ENCODE results near the gene ROCK2.

DNA sequence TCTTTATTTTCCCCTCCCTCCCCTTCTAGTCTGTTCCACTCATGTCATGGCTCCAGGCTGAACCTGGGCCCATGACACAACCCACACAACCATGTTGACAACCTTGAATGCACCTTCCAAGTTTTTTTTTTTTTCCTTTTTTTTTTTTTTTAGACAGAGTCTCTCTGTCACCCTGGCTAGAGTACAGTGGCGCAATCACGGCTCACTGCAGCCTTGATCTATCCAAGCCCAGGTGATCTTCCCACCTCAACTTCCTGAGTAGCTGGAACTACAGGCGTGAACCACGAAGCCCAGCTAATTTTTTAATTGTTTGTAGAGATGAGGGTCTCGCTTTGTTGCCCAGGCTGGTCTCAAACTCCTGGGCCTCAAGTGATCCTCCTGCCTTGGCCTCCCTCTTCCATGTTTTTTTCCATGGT is 21.9 kb upstream of the ROCK2 start:
- TF ChIP-seq, protein P1, sequence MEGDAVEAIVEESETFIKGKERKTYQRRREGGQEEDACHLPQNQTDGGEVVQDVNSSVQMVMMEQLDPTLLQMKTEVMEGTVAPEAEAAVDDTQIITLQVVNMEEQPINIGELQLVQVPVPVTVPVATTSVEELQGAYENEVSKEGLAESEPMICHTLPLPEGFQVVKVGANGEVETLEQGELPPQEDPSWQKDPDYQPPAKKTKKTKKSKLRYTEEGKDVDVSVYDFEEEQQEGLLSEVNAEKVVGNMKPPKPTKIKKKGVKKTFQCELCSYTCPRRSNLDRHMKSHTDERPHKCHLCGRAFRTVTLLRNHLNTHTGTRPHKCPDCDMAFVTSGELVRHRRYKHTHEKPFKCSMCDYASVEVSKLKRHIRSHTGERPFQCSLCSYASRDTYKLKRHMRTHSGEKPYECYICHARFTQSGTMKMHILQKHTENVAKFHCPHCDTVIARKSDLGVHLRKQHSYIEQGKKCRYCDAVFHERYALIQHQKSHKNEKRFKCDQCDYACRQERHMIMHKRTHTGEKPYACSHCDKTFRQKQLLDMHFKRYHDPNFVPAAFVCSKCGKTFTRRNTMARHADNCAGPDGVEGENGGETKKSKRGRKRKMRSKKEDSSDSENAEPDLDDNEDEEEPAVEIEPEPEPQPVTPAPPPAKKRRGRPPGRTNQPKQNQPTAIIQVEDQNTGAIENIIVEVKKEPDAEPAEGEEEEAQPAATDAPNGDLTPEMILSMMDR (conservative IDR thresholded peaks at IDR 0.05 in 1 of 2, IDR thresholded peaks at IDR 0.05 in 1 of 2; ENCODE audit: low read depth in 1 of 2, low read length in 2 of 2), result no peak
- no peak for TF ChIP-seq EZH2 (IDR thresholded peaks at IDR 0.05; ENCODE audit: low read length, missing control alignments)
